ENCODE results near the gene ANKRD33. TPM values are rescaled to one million over a fixed set of nuclear protein-coding genes. Genes with fewer than 3 reads are reported as not detected.

Gene ANKRD33
- total RNA-seq, 1 experiment from 2014 or later: not detected

- Histone ChIP-seq H3K4me1 (peaks cover 13% of the 10 kb centered on the region; the same call in 1 of the 2 replicates), H3K27me3 (replicated peaks; ENCODE audit: control insufficient read depth, insufficient read depth, low read length) (no peaks in the 10 kb centered on the region), H3K36me3 (ENCODE audit: control insufficient read depth, insufficient read depth, low read length) (no peaks in the 10 kb centered on the region), H3K9me3 (no peaks in the 10 kb centered on the region), H3K4me3 (ENCODE audit: low read depth, low read length) (no peak overlapping the region)
- Mint-ChIP-seq H3K4me3 (ENCODE audit: unreplicated experiment) (no peak overlapping the region), H3K36me3 (ENCODE audit: insufficient read depth, unreplicated experiment) (no peaks in the 10 kb centered on the region), H3K27ac (ENCODE audit: unreplicated experiment) (no peak overlapping the region), H3K9me3 (ENCODE audit: unreplicated experiment) (no peaks in the 10 kb centered on the region), H3K27me3 (ENCODE audit: insufficient read depth, unreplicated experiment) (no peaks in the 10 kb centered on the region), H3K4me1 (ENCODE audit: low read depth, unreplicated experiment) (peaks cover 7% of the 10 kb centered on the region)
- TF ChIP-seq CTCF (IDR thresholded peaks at IDR 0.05; ENCODE audit: insufficient read depth in 1 of 2, low read depth in 1 of 2, low read length in 1 of 2, severe bottlenecking in 1 of 2, unreplicated experiment in 1 of 2): peak; percentile 54 to 56
- CTCF ChIA-PET: interaction anchor here (0.6 to 4.5 kb wide), 7 partner anchors 68 to 239 kb away, joined by 3 to 51 read pairs (median 3); no protein-coding TSS in a partner anchor
- POLR2A ChIA-PET: no interaction called here
- intact Hi-C loops (cut with micrococcal nuclease; ENCODE audit: unreplicated experiment): no loop called here
- no peak for DNase-seq
- BruUV-seq (replicated peaks): no TSS peak
Measured at GRCh38 chr12:51891843-51892242, 3.9 kb downstream of the ANKRD33 start.

GRCh38 chr12:51893786-51894185 is 5.9 kb downstream of the ANKRD33 start:
- H3K4me1 Mint-ChIP-seq (ENCODE audit: low read depth, unreplicated experiment): peaks cover 7% of the 10 kb centered on the region
- H3K4me3 Mint-ChIP-seq (ENCODE audit: unreplicated experiment): no peak overlapping the region
- peaks cover 13% of the 10 kb centered on the region; the same call in 1 of the 2 replicates for H3K4me1 ChIP-seq
- H3K27ac Mint-ChIP-seq (ENCODE audit: unreplicated experiment): no peak overlapping the region
- TF ChIP-seq CTCF (IDR thresholded peaks at IDR 0.05; ENCODE audit: insufficient read depth in 1 of 2, low read depth in 1 of 2, low read length in 1 of 2, severe bottlenecking in 1 of 2, unreplicated experiment in 1 of 2): no peak
- no peaks in the 10 kb centered on the region for H3K27me3 Mint-ChIP-seq (ENCODE audit: insufficient read depth, unreplicated experiment)
- H3K36me3 Mint-ChIP-seq (ENCODE audit: insufficient read depth, unreplicated experiment): no peaks in the 10 kb centered on the region
- no peaks in the 10 kb centered on the region for H3K9me3 ChIP-seq
- ChIA-PET POLR2A (no interaction called here), CTCF (interaction anchor here (0.6 to 4.5 kb wide), 12 partner anchors 12 to 190 kb away, joined by 3 to 51 read pairs (median 8); no protein-coding TSS in a partner anchor)
- H3K36me3 ChIP-seq (ENCODE audit: control insufficient read depth, insufficient read depth, low read length): no peaks in the 10 kb centered on the region
- BruUV-seq (replicated peaks): no TSS peak
- H3K9me3 Mint-ChIP-seq (ENCODE audit: unreplicated experiment): no peaks in the 10 kb centered on the region
- DNase-seq: peak in 1 of 2 experiments; percentile 12
- no peak overlapping the region for H3K4me3 ChIP-seq (ENCODE audit: low read depth, low read length)
- H3K27me3 ChIP-seq (replicated peaks; ENCODE audit: control insufficient read depth, insufficient read depth, low read length): no peaks in the 10 kb centered on the region
- intact Hi-C loops (cut with micrococcal nuclease; ENCODE audit: unreplicated experiment): loop anchor here (2.0 kb wide), 1 partner anchor 59 kb away; no protein-coding TSS in a partner anchor

GRCh38 chr12:51895378-51896135 is 7.7 kb downstream of the ANKRD33 start:
- Mint-ChIP-seq H3K36me3 (ENCODE audit: insufficient read depth, unreplicated experiment) (no peaks in the 10 kb centered on the region), H3K9me3 (ENCODE audit: unreplicated experiment) (no peaks in the 10 kb centered on the region), H3K27ac (ENCODE audit: unreplicated experiment) (peak overlapping the region; percentile 74), H3K4me3 (ENCODE audit: unreplicated experiment) (no peak overlapping the region), H3K27me3 (ENCODE audit: insufficient read depth, unreplicated experiment) (no peaks in the 10 kb centered on the region), H3K4me1 (ENCODE audit: low read depth, unreplicated experiment) (peaks cover 7% of the 10 kb centered on the region)
- ChIA-PET CTCF (interaction anchor here (0.6 to 4.5 kb wide), 13 partner anchors 10 to 130 kb away, joined by 3 to 51 read pairs (median 4); no protein-coding TSS in a partner anchor), POLR2A (interaction anchor here (0.6 kb wide), 1 partner anchor 82 kb away, joined by 11 read pairs; no protein-coding TSS in a partner anchor)
- TF ChIP-seq CTCF (IDR thresholded peaks at IDR 0.05; ENCODE audit: insufficient read depth in 1 of 2, low read depth in 1 of 2, low read length in 1 of 2, severe bottlenecking in 1 of 2, unreplicated experiment in 1 of 2): no peak
- Histone ChIP-seq H3K9me3 (no peaks in the 10 kb centered on the region), H3K4me3 (ENCODE audit: low read depth, low read length) (no peak overlapping the region), H3K36me3 (ENCODE audit: control insufficient read depth, insufficient read depth, low read length) (no peaks in the 10 kb centered on the region), H3K27me3 (replicated peaks; ENCODE audit: control insufficient read depth, insufficient read depth, low read length) (no peaks in the 10 kb centered on the region), H3K4me1 (peaks cover 13% of the 10 kb centered on the region; the same call in 1 of the 2 replicates)
- intact Hi-C loops (cut with micrococcal nuclease; ENCODE audit: unreplicated experiment): loop anchor here (1.0 to 2.0 kb wide), 4 partner anchors 30 to 125 kb away; no protein-coding TSS in a partner anchor
- BruUV-seq (replicated peaks): no TSS peak
- peak in 1 of 2 experiments; percentile 28 for DNase-seq

Measured in Caco-2 (cell line).